Retina (tissue), 1 donor: ENCODE results near the gene PROCA1.
A peak's percentile ranks its signal among the peaks of the same experiment; 100 is the strongest.
"Not testable (repeated sequence)": the region's sequence is repeated elsewhere in the genome, so short reads cannot be mapped to it uniquely, and the experiment has no call there.

Source experiments
- DNase-seq: peaks from one replicate; pipeline ENCODE4 v3.0.0-alpha.2; 2016

Gene PROCA1

DNA sequence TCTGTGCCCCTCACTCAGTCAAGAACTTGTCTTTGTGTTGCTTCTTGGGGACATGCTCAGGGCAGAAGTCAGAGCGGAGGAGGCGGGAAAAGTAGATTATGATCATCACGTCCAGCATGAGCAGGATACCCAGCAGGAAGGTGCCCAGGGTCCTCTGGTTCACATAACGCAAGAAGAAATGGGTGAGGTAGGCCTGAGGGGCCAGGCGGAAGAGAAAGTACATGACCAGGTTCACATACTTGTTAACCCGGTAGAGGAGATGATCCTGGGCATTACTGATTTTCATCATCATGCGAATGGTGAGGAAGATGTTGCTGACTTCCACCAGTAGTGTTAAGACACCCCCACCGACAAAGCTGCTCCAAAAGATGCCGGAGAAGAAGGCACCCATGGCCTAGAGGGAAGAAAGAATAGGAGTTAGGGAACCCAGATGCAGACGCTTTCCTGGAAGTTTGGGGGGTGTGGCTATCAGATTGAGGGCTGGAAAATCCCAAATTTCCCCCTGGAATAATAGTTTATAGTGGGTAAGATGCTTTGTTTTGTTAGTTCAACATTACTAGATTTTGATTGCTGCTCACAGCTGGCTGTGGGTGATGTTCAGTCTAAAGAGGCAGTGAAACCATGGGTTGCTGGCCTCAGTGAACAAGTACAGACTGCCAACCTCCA, 12.9 kb upstream of the PROCA1 start:
- DNase-seq, result no peak

DNA sequence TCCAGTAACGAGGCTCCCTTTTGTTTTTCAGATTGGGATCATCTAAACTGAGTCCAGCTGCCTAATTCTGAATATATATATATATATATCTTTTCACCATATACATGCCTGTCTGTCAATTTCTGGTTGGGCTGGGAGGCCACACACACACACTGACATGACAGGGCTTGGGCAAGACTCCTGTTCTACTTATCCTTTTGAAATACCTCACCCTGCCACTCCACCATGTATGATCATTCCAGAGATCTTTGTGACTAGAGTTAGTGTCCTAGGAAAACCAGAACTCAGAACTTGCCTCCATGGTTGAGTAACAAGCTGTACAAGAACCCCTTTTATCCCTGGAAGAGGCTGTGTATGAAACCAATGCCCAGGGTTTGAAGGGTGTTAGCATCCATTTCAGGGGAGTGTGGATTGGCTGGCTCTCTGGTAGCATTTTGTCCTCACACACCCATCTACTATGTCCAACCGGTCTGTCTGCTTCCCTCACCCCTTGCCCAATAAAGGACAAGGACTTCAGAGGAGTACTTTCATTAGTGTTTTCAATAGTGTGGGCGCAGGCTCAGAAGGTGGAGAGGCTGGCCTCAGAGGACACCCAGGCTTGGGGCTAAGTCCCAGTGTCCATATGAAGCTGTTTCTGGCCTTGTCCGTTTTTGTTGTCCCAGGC, 12.3 kb upstream of the PROCA1 start:
- not testable (repeated sequence) for DNase-seq

DNA sequence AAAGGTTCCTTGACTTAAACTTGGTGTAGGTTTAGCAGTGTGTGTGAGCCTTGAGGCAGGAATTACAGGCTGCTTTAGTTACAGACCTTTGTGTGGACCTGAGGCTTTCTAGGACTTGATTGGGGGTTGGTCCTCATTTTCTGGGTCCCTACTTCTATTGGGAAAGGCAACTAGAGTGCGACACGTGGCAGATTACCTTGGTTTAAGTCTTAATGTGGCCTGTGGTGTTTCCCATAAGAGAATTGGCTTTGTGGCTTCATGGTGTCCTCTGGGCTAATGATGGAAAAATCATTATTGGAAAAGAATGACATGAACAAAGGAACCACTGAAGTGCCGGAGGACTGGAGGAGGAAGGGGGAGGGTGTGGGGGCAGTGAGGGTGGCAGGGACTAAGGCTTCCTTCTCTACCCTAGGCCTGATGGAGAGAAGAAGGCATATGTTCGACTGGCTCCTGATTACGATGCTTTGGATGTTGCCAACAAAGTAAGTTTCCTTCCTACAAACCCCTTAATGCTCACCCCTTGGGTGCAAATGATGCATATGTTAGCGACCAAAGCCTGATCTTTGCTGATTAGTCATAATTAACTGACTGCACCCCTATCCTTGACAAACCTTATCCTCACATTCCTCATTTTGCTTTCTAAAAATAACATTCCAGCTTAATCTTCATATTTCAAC, 11.6 kb upstream of the PROCA1 start:
- DNase-seq, result no peak

DNA sequence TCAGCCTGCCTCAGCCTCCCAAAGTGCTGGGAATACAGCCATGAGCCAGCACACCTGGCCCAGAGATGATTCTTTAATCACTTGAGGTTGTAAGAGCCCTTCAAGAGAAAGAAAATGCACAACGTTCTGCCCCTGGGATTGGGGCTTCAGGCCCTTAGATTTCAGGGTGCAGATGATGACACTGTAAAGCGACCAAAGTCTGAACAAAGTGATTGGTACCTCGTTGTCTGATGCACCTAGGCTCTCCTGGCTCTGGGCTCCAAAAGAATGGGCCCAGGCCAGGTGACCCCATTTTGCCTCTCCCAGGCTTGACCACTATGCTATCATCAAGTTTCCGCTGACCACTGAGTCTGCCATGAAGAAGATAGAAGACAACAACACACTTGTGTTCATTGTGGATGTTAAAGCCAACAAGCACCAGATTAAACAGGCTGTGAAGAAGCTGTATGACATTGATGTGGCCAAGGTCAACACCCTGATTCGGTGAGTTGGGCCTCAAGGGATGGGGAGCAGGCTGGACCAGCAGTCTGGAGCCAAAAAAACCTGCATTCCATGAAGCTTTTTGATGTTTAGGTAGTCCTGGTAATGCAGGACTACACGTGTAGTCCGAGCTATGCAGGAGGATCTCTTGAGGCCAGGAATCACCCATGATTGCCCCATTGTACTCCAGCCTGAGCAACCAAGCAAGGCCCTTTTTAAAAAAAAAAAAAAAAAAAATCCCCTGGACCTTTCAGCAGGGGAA, 10.9 kb upstream of the PROCA1 start:
- no peak for DNase-seq

DNA sequence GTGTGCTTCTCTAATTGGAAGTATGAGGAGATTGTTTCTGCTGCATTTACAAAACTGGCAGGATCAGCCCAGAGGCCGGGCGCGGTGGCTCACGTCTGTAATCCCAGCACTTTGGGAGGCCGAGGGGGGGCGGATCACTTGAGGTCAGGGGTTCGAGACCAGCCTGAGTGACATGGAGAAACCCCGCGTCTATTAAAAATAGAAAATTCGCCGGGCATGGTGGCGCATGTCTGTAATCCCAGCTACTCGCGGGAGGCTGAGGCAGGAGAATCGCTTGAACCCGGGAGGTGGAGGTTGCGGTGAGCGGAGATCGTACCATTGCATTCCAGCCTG, 9.3 kb upstream of the PROCA1 start:
- not testable (repeated sequence) for DNase-seq

DNA sequence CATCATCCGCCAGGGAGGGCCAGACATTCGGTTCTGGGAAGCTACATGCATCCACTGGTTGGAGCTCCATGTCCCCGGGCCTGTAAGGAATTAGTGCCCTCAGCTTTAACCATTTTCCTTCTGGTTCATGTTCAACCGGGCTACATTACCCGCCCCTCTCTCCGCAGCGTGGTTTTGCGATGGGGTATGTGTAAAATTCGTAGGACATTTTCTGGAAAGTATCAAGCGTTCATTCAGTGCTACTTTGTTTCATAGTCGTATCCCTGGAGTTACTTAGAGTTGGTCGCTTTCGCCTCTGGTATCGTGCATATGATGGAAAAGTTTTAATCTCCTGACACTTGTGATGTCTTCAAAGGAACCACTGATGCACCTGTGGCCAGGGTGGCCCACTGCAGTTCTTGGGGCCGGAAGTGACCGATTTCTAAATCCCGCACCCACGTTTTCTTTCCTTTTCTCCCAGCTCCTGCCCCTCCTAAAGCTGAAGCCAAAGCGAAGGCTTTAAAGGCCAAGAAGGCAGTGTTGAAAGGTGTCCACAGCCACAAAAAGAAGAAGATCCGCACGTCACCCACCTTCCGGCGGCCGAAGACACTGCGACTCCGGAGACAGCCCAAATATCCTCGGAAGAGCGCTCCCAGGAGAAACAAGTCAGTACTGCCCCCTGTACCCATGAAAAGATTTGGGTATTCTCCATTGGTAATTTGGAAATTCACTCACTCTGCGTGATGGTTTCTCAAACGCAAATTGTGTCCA, 8.7 kb upstream of the PROCA1 start:
- no peak for DNase-seq

DNA sequence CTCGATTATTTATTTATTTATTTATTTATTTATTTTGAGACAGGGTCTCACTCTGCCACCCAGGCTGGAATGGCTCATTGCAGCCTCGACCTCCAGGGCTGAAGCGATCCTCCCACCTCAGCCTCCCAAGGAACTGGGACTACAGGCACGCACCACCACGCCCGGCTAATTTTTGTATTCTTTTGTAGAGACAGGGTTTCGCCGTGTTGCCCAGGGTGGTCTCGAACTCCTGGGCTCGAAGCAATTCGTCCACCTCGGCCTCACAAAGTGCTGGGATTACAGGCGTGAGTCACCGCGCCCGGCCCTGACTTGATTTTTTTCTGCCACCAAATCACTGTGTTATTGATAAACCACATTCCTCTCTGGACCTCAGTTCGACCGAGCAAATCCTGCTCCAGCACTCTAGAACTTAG, 7.3 kb upstream of the PROCA1 start:
- no peak for DNase-seq

DNA sequence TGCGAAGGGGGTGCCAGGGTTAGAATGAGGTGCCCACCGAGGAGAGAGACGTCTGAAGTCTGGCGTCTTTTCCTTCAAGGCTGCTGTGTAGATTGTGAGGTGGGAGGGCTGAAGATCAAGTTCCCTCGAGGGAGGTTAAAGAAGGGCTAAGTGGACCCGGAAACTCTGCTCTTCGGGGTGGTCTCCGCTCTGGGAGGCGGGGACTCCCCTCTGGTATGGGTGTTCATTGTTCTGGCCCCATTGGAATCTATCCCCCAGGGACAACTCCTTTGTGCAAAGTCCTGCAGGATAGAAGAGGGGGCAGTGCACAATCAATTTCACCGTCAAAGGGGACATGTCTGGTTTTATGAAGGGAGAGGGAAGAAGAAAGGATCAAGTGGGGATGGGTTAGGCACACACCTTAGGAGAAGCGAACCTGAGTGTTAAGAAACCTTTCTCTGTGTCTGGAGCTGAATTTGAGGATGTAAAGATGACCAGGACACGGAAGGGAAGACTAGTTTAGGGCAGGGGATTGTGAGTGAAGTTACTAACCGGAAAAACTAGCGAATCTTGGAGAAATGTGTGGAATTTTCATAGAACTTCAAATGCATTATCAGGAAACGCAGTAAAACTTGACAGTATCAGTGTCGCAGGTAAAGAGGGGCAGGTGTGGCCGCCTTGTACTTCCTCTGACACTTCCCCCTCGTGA, 6.8 kb upstream of the PROCA1 start:
- no peak for DNase-seq

DNA sequence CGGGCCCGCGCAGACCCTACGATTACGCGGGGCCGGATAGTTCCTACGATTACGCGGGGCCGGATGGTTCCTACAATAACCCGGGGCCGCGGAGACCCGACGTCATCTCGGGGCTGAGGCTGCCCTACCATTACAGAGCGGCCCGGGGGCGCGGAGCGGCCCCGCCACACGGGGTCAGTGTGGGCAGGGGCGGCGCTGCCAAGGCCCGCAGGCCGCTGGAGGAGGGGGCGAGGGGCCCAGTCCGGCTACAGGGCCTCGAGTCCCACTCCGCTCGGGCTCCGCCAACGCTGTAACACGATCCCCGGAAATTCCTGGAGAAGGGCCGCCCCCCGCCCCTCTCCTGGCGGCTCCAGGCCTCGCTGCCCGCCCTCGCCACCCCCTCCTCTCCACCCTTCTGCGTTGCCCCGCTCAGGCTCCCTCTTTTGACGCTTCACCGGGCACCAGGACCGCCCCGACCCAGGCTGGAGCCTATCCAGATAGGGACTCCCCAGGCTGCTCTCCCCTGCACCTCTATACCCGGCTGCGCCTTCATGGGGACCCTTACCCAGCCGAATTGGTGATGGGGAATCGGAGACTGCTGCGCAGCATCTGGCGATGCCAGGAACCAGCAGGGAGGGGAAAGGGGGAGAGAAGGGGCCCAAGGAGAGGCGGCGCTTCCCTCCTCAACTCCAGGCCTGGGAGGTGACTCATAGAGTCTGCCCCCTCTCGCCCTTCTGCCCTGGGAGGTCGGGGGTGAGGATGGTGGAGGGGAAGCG, 6.1 kb upstream of the PROCA1 start, which contains the start of gene RAB34:
Gene RAB34, minus strand, starts transcription at position 291 of the 755 bp plus-strand sequence. CDS start 602 bp downstream, outside the sequence.
- DNase-seq, result peak; percentile 88

DNA sequence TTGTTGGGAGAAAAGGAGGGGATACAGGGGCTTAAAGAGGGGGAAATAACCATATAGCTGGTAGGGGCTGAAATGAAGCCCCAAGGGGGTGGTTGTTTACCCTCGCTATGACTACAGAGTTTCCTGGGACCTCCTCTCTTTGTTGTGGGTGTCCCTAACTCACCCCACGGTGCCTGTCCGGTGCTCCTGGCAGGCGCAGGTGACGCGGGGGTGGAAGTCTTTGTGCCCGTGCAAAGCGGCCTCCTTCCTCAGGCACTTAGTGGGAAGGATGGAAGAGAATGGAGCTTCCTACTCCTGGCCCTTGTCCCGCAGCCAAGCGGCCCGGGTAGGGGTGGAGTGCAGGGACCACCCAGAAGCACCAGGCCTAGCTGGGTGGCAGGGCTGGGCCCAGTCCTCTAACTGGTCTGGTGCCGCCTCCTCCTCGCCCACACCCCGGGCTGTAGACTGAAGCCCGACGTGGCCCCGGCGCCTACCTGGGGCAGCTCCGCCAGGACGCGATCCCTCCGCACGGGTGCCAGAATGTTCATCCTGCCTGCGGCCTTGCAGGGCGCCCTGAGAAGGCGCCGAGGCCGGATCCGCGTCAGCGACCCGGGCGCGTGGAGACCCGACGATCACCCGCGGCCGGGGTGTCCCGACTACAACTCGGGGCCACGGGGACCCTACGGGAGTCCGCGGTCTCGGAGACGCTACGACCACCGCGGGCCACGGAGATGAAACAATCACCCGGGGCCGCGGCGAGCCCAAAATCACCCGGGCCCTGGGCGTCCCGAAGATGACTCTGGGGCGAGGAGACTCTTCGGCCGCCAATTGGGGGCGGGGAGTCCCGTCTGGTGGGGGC, 5.3 kb upstream of the PROCA1 start:
- peak; percentile 74 for DNase-seq

DNA sequence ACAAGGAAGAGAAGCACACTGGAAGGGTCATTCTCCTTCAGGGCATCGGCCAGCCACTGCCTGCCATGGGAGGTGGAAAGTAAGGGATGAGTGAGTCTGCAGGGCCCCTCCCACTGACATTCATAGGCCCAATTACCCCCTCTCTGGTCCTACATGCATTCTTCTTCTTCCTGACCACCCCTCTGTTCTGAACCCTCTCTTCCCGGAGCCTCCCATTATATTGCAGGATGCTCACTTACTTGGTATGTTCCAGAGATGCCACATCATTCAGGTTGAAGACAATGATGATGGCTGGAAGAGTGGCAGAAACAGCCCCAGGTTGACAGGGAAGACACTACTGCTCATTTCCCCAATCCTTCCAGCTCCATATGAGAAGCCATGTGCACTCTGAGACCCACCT, 3.5 kb upstream of the PROCA1 start:
- no peak for DNase-seq

DNA sequence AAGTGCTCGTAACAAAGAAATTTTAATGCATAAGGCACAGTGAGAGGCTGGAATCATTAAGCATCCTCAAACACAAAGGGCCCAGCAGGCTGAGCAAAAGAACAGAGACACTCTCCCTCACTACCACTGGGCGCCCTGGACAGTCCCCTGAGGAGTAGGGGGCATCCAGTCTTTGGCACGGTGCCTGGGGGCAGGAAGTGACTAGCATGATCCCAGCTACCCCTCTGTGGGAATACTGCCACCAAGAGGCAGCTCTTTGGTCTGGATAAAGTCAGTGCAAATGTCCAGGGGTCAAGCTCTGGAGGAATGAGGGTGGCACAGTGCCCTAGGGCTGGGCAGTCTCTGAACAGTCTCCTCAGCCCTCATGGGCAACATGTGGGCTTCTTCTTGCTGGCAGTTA, 2.6 kb upstream of the PROCA1 start:
- no peak for DNase-seq

DNA sequence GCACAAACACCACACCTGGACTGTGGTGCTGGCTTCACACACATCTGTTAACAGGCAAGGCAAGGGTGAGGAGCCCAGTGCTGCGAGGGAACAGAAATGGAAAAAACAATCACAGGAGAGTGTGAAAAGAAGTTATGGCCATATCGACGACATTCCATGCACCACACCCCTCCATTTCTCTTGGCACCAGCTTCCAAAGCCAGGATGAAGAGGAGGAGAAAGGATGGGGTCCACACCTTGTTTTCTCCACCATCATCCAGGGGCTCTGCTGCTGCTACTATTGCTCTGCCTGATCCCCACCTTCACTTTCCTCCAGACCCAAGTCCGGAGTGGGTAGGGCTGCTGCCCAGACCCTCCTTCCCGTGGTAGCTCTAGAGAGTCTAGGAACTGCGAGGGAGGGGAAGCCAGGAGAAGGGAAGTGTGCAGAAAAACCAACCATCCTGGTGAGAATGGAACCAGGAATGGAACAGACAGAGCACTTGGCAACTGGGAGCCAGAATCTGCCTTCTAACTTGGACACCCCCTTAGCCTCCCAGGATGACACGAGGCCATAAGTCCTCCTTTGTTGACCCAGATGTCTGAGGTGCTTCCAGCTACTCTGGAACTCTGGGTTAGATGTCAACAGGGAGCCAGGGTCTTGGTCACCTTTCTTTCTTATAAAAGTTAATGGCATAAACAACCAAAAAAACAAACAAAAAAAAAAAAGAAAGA, 1.2 kb upstream of the PROCA1 start:
- no peak for DNase-seq

DNA sequence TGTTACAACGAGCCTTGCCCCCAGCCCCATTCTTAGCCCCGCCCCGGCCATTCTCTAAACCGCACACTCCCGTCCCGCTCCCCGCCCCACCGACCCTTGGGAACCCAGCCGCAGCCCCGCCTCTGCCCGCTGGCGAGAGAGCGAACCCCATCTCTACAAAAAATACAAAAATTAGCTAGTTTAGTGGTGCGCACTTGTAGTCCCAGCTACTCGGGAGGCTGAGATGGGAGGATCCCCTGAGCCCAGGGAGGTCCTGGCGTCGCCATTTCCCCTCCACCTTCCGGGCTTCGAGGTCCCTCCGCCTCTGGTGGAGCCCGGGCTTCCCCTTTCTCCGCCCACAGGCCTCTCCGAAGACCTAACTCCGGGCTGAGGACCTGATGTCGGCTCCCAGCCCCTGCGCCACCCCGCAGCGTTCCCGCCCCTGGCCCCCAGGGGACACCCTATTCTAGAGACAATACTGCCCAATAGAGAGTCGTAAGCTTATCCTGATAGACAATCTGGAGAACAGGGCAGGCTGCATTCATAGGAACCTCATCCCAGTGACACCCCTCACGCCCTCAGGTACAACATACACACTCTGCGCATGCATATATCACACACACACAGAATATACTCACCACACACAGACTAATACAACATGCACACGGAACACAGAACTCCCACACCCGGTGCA, 480 bp upstream of the PROCA1 start:
- peak; percentile 69 for DNase-seq

DNA sequence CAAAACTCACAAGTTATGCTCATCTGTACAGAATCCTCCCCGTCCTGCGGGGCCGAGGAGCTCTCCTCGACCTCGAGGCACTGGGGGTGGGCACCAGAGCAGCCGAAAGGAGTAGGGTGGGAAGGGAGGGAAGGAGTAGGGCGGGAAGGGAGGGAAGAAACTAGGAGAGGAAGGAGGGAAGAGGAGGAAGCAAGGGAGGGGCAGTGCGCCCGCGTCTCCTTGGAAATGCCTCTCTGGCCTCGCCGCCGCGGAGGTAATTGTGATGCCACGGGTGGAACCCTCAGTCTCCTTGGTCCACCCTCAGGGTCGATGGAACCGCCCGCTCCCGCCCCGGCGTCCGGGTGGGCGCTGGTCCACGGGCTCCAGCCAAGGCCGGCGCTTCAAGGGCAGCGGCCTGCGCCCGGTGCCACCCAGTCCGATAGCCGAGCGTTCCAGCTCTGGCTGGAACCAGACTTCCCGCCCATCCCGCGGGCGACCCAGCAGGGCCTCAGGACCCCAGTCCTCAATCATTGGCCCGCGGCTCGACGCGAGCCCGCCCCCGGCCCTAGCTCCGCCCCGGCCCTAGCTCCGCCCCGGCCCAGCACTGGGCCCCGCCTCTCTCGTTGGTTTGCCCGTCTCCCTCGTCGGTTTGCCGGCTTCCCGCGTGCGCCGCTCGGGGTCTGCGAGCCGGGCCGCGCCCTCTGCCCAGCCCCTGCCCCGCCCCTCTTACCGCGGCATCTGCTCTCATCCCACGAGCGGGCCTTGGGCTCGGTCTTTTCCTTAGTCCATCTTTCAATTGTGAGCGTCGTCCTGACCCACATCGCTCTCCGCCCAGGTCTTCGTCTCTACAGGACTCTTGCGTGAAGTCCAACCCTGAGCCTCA, 596 bp downstream of the PROCA1 start:
- DNase-seq, result peak; percentile 98

DNA sequence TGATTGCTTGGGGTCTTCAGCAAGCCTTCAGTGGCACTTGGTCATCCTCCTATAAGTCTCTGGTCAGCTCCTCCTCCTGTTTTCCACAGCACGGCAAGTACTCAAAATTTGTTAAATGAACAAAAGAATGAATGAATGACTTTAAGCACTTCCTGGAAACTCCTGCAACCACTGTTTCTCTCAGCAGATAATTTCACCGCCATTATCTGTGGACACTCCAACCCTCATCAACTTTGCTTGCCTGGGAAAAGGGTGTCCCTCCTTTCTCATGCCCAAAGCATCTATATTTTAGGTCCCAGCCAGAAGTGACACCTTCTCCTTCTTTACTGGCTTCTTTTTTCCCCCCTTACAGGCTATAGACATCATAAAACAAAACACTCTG, 4.4 kb downstream of the PROCA1 start:
- DNase-seq, result no peak

DNA sequence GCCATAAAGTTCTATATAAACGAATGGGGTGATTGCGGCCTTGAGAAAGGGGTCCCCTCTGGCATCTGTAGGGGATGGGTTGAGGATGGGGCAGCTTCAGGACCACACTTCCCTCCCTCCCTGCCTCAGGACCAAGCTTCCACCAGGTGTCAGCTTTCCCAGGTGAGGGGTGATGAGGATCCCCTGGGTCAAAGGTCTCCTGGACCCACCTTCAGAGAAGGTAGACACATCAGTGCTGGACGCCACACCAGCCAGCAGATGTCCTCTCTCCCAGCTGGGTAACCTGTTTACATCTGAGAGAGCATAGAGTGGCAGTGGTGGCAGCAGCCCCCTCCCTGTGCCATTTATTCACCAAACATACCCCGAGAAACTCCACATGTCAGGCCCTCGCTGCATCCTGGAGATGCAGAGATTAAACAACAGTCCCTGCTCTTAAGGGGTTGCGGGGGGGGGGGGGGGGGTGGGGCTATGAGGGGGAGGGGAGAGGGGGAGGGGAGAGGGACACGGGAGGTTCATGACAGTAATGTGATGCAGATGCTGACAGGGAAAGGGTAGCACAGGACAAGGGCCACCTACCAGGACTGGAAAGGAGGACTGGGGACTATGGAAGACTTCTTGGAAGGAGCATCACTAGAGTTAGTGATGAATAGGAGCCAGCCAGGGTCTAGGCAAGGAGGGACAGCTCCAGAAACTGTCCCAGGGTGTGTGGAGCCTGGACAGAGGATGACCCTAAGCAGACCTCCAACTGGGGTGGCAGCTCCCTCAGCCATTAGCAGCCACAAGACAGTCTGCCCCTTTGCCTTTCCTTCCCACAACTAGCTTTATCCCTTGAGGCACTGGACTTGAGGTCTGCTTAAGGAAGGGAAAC, 5.0 kb downstream of the PROCA1 start:
- DNase-seq, result no peak
